K562 (cell line): ENCODE measurements around the gene PYHIN1. TPM values are rescaled to one million over a fixed set of nuclear protein-coding genes. Genes with fewer than 3 reads are reported as not detected.

ENCODE experiments used
- CBX8 ChIP-seq: fragments of 200-600 bp; sonication (generic); IDR thresholded peaks from 2 replicates; pipeline ENCODE4 v1.6.1; 2012; ENCODE audit warnings: borderline replicate concordance, mixed run types, low read depth, mild to moderate bottlenecking, moderate library complexity, mixed read lengths, low read length, control low read depth, inconsistent platforms; ENCODE audit not compliant: poor library complexity, severe bottlenecking; ENCODE audit errors: extremely low read depth
- COPS2 ChIP-seq: fragments of 450-650 bp; conservative IDR thresholded peaks from 2 replicates; pipeline ENCODE4 v1.6.1; 2016; ENCODE audit warnings: mild to moderate bottlenecking, moderate library complexity
- ELF4 ChIP-seq: fragments of 450-650 bp; formaldehyde crosslinking; IDR thresholded peaks from 2 replicates; pipeline ENCODE4 v1.4.0; 2022; ENCODE audit warnings: missing genetic modification characterization
- EWSR1 ChIP-seq: fragments of 450-650 bp; IDR thresholded peaks from 2 replicates; pipeline ENCODE4 v1.6.1; 2018; ENCODE audit warnings: borderline replicate concordance, mild to moderate bottlenecking, low read depth, moderate library complexity; ENCODE audit not compliant: partially characterized antibody
- KDM2B ChIP-seq: fragments of 250-450 bp; sonication (Bioruptor Pico); IDR thresholded peaks from 2 replicates; pipeline ENCODE4 v1.8.0; 2021; ENCODE audit warnings: mild to moderate bottlenecking, moderate library complexity
- L3MBTL2 ChIP-seq: fragments of 450-650 bp; IDR thresholded peaks from 2 replicates; pipeline ENCODE4 v1.6.1; 2016; ENCODE audit warnings: mild to moderate bottlenecking, moderate library complexity
- LEF1 ChIP-seq: fragments of 450-650 bp; IDR thresholded peaks from 2 replicates; pipeline ENCODE4 v1.6.1; 2016; ENCODE audit warnings: mild to moderate bottlenecking
- MYBL2 ChIP-seq, 2 experiments: fragments of 450-650 bp in 1 of 2; sonication (generic) in 1 of 2; formaldehyde crosslinking in 1 of 2; IDR thresholded peaks; 2 replicates each; pipeline versions ENCODE4 v1.6.1 to v1.8.1; 2017 to 2022; ENCODE audit warnings: borderline replicate concordance in 1 of 2, inconsistent platforms in 1 of 2, low read depth in 1 of 2, mild to moderate bottlenecking in 1 of 2, missing genetic modification reagents in 1 of 2, moderate library complexity in 1 of 2
- NR2C2 ChIP-seq, 2 experiments: fragments of 200-800 bp in 1 of 2; sonication (Bioruptor generic) in 1 of 2; sonication (generic) in 1 of 2; formaldehyde crosslinking in 1 of 2; IDR thresholded peaks; 2 replicates each; pipeline versions ENCODE4 v1.6.1 to v1.8.0; 2016 to 2022; ENCODE audit warnings: mild to moderate bottlenecking in 1 of 2, missing compliant biosample characterization in 1 of 2, missing genetic modification characterization in 1 of 2, missing genetic modification reagents in 1 of 2
- SMAD1 ChIP-seq: fragments of 150-350 bp; IDR thresholded peaks from 2 replicates; pipeline ENCODE4 v1.6.1; 2014; ENCODE audit warnings: low read length, low read depth; ENCODE audit not compliant: partially characterized antibody
- SMARCA5 ChIP-seq: fragments of 450-650 bp; IDR thresholded peaks from 2 replicates; pipeline ENCODE4 v1.6.1; 2016
- TBP ChIP-seq: optimal IDR thresholded peaks from 2 replicates; pipeline ENCODE3; 2011; ENCODE audit warnings: low read depth, low read length, improper control_type of control experiment
- ZNF165 ChIP-seq: fragments of 250-450 bp; sonication (Bioruptor Pico); IDR thresholded peaks from 2 replicates; pipeline ENCODE4 v1.4.0; 2020; ENCODE audit warnings: borderline replicate concordance
- ZNF239 ChIP-seq: fragments of 250-450 bp; sonication (Bioruptor Pico); IDR thresholded peaks from 2 replicates; pipeline ENCODE4 v1.4.0; 2020; ENCODE audit warnings: mild to moderate bottlenecking
- ZNF324 ChIP-seq: fragments of 250-450 bp; sonication (Bioruptor Pico); IDR thresholded peaks from 2 replicates; pipeline ENCODE4 v1.4.0; 2020; ENCODE audit warnings: mild to moderate bottlenecking
- ZNF507 ChIP-seq: conservative IDR thresholded peaks from 2 replicates; pipeline ENCODE4 v1.6.1; 2017; ENCODE audit warnings: missing genetic modification characterization, missing compliant biosample characterization
- ZNF79 ChIP-seq: fragments of 250-450 bp; sonication (Bioruptor Pico); IDR thresholded peaks from 2 replicates; pipeline ENCODE4 v1.4.0; 2020; ENCODE audit warnings: low read depth, mild to moderate bottlenecking, moderate library complexity
- polyA plus RNA-seq, 8 experiments: library from polyadenylated mRNA; depleted of rRNA in 4 of 8; stranded (reverse) in 5 of 8; unstranded in 3 of 8; fragments of >200 nt; fragmentation: Nextera tagmentation in 2 of 8; fragmentation: Illumina TruSeq in 1 of 8; extraction: Ambion mirVana in 2 of 8; extraction: Trizol in 1 of 8; gene quantifications; 2 replicates each; pipeline versions ENCODE4 v1.2.1 to v1.2.3, GENCODE V29; 2011 to 2014; ENCODE audit warnings: inconsistent platforms in 1 of 8, missing spikeins in 1 of 8
- total RNA-seq, 7 experiments: library from RNA; depleted of rRNA in 6 of 7; stranded (reverse); fragments of >200 nt in 6 of 7; fragmentation: Illumina TruSeq in 2 of 7; extraction: Trizol in 2 of 7; gene quantifications; 2 replicates each; pipeline versions ENCODE4 v1.2.1 to v1.2.3, GENCODE V29; 2011 to 2021; ENCODE audit warnings: low replicate concordance in 1 of 7
- TF ChIP-seq, protein P1 (sequence below), 2 experiments: IDR thresholded peaks in 1 of 2; conservative IDR thresholded peaks in 1 of 2; 2 replicates each; pipeline ENCODE4 v1.6.1; 2016; ENCODE audit warnings: low read depth in 2 of 2, mild to moderate bottlenecking in 1 of 2, missing compliant biosample characterization in 1 of 2, missing genetic modification characterization in 1 of 2, moderate library complexity in 1 of 2
- TF ChIP-seq, protein P2 (sequence below): IDR thresholded peaks from 2 replicates; pipeline ENCODE4 v1.6.1; 2016; ENCODE audit warnings: missing genetic modification characterization, missing compliant biosample characterization
- TF ChIP-seq, protein P3 (sequence below): fragments of 450-650 bp; formaldehyde crosslinking; IDR thresholded peaks from 2 replicates; pipeline ENCODE4 v1.4.0; 2020; ENCODE audit warnings: mild to moderate bottlenecking, moderate library complexity

The PYHIN1 gene
- total and polyA plus RNA-seq, 9 of the 15 experiments (the other 6 are each of a cell fraction or from before 2014, with no cell fraction given) = not detected

DNA sequence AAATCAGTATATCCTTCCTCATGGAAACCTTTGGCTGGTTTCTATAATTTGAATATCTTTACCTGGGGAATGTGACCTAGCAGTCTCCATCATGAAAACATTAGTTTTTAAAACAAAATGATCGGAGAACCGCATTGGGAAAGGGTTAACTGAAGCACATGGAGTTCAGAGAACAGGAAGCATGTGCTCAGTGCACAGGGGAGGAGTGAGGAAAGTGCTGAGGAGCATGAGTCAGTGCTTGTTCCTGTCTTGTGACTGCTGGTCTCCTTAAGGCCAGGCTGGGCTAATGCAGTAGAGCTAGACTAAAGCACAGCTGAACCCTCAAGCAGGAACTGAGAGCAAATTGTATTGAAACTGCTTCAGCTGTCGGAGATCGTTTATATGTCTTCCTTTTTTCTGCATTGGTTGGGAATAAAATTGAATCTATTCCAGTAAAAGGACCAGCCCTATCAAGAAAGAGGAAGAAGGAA, 84.1 kb downstream of the PYHIN1 start (continued):
- TF ChIP-seq ELF4 (CRISPR knock-in tag) (peak; percentile 82), MYBL2 (IDR thresholded peaks at IDR 0.05; ENCODE audit: low read depth) (no peak), MYBL2 (CRISPR knock-in tag; IDR thresholded peaks at IDR 0.05; ENCODE audit: borderline replicate concordance) (no peak), SMAD1 (no peak), ZNF165 (CRISPR knock-in tag) (no peak), SMARCA5 (no peak), NR2C2 (CRISPR knock-in tag; IDR thresholded peaks at IDR 0.05) (peak; percentile 66; the same call in 1 of the 2 replicates), NR2C2 (tag; IDR thresholded peaks at IDR 0.05) (peak; percentile 84), ZNF324 (CRISPR knock-in tag) (0 out of 2 replicates have a peak, but pooled peaks have one; percentile 34), CBX8 (no peak), ZNF239 (CRISPR knock-in tag) (no peak), KDM2B (CRISPR knock-in tag) (no peak), COPS2 (no peak), TBP (no peak), L3MBTL2 (peak; percentile 99), EWSR1 (no peak), LEF1 (no peak), ZNF507 (tag) (no peak), ZNF79 (CRISPR knock-in tag) (no peak)
- TF ChIP-seq, protein P1, sequence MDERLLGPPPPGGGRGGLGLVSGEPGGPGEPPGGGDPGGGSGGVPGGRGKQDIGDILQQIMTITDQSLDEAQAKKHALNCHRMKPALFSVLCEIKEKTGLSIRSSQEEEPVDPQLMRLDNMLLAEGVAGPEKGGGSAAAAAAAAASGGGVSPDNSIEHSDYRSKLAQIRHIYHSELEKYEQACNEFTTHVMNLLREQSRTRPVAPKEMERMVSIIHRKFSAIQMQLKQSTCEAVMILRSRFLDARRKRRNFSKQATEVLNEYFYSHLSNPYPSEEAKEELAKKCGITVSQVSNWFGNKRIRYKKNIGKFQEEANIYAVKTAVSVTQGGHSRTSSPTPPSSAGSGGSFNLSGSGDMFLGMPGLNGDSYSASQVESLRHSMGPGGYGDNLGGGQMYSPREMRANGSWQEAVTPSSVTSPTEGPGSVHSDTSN (CRISPR knock-in tag; IDR thresholded peaks at IDR 0.05; ENCODE audit: low read depth) = no peak
- TF ChIP-seq, protein P1 (tag; conservative IDR thresholded peaks at IDR 0.05; ENCODE audit: low read depth) = 0 out of 2 replicates have a peak, but pooled peaks have one; percentile 13
- TF ChIP-seq, protein P2, sequence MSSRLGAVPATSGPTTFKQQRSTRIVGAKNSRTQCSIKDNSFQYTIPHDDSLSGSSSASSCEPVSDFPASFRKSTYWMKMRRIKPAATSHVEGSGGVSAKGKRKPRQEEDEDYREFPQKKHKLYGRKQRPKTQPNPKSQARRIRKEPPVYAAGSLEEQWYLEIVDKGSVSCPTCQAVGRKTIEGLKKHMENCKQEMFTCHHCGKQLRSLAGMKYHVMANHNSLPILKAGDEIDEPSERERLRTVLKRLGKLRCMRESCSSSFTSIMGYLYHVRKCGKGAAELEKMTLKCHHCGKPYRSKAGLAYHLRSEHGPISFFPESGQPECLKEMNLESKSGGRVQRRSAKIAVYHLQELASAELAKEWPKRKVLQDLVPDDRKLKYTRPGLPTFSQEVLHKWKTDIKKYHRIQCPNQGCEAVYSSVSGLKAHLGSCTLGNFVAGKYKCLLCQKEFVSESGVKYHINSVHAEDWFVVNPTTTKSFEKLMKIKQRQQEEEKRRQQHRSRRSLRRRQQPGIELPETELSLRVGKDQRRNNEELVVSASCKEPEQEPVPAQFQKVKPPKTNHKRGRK (tag) = no peak
- TF ChIP-seq, protein P3, sequence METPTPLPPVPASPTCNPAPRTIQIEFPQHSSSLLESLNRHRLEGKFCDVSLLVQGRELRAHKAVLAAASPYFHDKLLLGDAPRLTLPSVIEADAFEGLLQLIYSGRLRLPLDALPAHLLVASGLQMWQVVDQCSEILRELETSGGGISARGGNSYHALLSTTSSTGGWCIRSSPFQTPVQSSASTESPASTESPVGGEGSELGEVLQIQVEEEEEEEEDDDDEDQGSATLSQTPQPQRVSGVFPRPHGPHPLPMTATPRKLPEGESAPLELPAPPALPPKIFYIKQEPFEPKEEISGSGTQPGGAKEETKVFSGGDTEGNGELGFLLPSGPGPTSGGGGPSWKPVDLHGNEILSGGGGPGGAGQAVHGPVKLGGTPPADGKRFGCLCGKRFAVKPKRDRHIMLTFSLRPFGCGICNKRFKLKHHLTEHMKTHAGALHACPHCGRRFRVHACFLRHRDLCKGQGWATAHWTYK (CRISPR knock-in tag) = no peak
